Testis (tissue), 3 donors: ENCODE data around the gene RGL4. TPM values are rescaled to one million over a fixed set of nuclear protein-coding genes. Genes with fewer than 3 reads are reported as not detected.

Source experiments
- DNase-seq: peaks from one replicate; pipeline ENCODE4 v3.0.0-alpha.2; 2019
- H3K27ac ChIP-seq, 2 donors: fragments of 200-600 bp; sonication (generic); one replicate each; pipeline ENCODE4 v1.5.1; 2019
- H3K27me3 ChIP-seq: fragments of 200-600 bp; sonication (generic); one replicate; pipeline ENCODE4 v1.5.1; 2019
- H3K36me3 ChIP-seq: fragments of 200-600 bp; sonication (generic); one replicate; pipeline ENCODE4 v1.5.1; 2017; ENCODE audit warnings: low read depth; ENCODE audit errors: missing control alignments
- H3K4me1 ChIP-seq: fragments of 200-600 bp; sonication (generic); one replicate; pipeline ENCODE4 v1.5.1; 2019
- H3K4me3 ChIP-seq, 2 donors: fragments of 200-600 bp; sonication (generic); one replicate each; pipeline ENCODE4 v1.5.1; 2017 to 2019
- H3K9me3 ChIP-seq: fragments of 200-600 bp; sonication (generic); one replicate; pipeline ENCODE4 v1.5.1; 2017
- CTCF ChIP-seq, 3 experiments: fragments of 450-650 bp in 2 of 3; fragments of 200-600 bp in 1 of 3; sonication (generic) in 1 of 3; IDR thresholded peaks; one replicate each; pipeline ENCODE4 v1.5.1; 2016 to 2019; ENCODE audit warnings: antibody characterized with exemption in 3 of 3, mild to moderate bottlenecking in 2 of 3, moderate library complexity in 1 of 3
- POLR2A ChIP-seq: fragments of 450-650 bp; IDR thresholded peaks from one replicate; pipeline ENCODE4 v1.6.1; 2017; ENCODE audit warnings: antibody characterized with exemption, mild to moderate bottlenecking, moderate library complexity
- WGBS, 2 donors: methylation state at CpG; one replicate each; pipeline ENCODE4 v1.1.5; 2018; 5-methylcytosine and 5-hydroxymethylcytosine counted together
- intact Hi-C: fragments of 100-400 bp; cut with DNase I; formaldehyde crosslinking; loops from one replicate; pipeline ENCODE4 v1.15.1; 2023; ENCODE audit warnings: low total_unique reads
- polyA plus RNA-seq: library from polyadenylated mRNA; stranded (reverse); fragments of 350-450 nt; fragmentation: Illumina TruSeq; extraction: RNeasy Lipid Tissue Mini Kit (QIAGEN cat#74804); gene quantifications from one replicate; pipeline ENCODE4 v1.2.3, GENCODE V29; 2014; ENCODE audit warnings: low read depth, low replicate concordance; ENCODE audit not compliant: insufficient read depth
- total RNA-seq, 2 donors: library from RNA; depleted of rRNA; stranded (reverse); fragments of >200 nt; gene quantifications; one replicate each; pipeline ENCODE4 v1.2.3, GENCODE V29; 2016

Gene RGL4
- total and polyA plus RNA-seq, 3 donors from 2014 or later = 5.3 to 10.1 (median 8.1) TPM

- H3K36me3 ChIP-seq = no peaks in the 10 kb centered on the region
- intact Hi-C loops = no loop called here
- H3K9me3 ChIP-seq = no peaks in the 10 kb centered on the region
- H3K27me3 ChIP-seq = no peaks in the 10 kb centered on the region
- no peak overlapping the region for H3K4me3 ChIP-seq
- TF ChIP-seq POLR2A (no peak), CTCF (IDR thresholded peaks at IDR 0.05) (no peak)
- H3K4me1 ChIP-seq = peaks cover 19% of the 10 kb centered on the region
- 91 to 96% methylated on average over 10 of the region's 10 CpGs for WGBS, 2 donors
- H3K27ac ChIP-seq = no peak overlapping the region
- no peak for DNase-seq
Observed at GRCh38 chr22:23688121-23688520, 2.7 kb upstream of the RGL4 start.

GRCh38 chr22:23688571-23688970 lies 2.2 kb upstream of the RGL4 start:
- no peaks in the 10 kb centered on the region for H3K9me3 ChIP-seq
- TF ChIP-seq CTCF (IDR thresholded peaks at IDR 0.05) (no peak), POLR2A (no peak)
- WGBS, 2 donors = 50 to 88% methylated on average over 2 to 9 of the region's 9 CpGs

DNA sequence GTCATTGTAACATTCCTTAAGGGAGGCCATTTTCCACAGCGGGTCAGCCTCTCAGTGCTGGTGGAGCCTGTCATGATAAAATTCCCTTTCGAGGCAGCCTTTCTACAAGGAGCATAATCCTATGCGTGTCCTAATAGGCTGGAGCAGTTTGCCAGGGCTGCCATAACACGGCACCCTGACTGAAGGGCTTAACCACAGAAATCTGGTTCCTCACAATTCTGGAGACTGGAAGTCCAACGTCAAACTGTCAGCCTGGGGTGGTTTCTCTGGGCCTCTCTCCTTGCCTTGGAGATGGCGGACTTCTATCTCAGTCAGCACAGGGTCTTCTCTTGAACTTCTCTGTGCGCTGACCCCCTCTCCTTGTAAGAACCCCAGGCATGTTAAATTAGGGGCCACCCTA lies 1.4 kb upstream of the RGL4 start:
- peak; percentile 20 for DNase-seq
- no peak overlapping the region for H3K27ac ChIP-seq
- no peaks in the 10 kb centered on the region for H3K9me3 ChIP-seq
- H3K36me3 ChIP-seq = no peaks in the 10 kb centered on the region
- no peaks in the 10 kb centered on the region for H3K27me3 ChIP-seq
- H3K4me3 ChIP-seq = no peak overlapping the region
- 81 to 98% methylated on average over 6 to 7 of the region's 7 CpGs for WGBS, 2 donors
- TF ChIP-seq CTCF (IDR thresholded peaks at IDR 0.05) (no peak), POLR2A (no peak)
- H3K4me1 ChIP-seq = peaks cover 12% of the 10 kb centered on the region
- intact Hi-C loops = no loop called here

More at GRCh38 chr22:23688571-23688970, 2.2 kb upstream of the RGL4 start:
- intact Hi-C loops = no loop called here
- Histone ChIP-seq H3K4me1 (peaks cover 19% of the 10 kb centered on the region), H3K27me3 (no peaks in the 10 kb centered on the region), H3K4me3 (no peak overlapping the region), H3K36me3 (no peaks in the 10 kb centered on the region), H3K27ac (no peak overlapping the region)
- DNase-seq = peak; percentile 14

- no peak overlapping the region for H3K27ac ChIP-seq
- no peak overlapping the region for H3K4me3 ChIP-seq
- TF ChIP-seq CTCF (IDR thresholded peaks at IDR 0.05) = no peak
- no peak for TF ChIP-seq POLR2A
- H3K36me3 ChIP-seq = no peaks in the 10 kb centered on the region
- DNase-seq = no peak
- H3K27me3 ChIP-seq = no peaks in the 10 kb centered on the region
- H3K9me3 ChIP-seq = no peaks in the 10 kb centered on the region
- intact Hi-C loops = no loop called here
- peaks cover 3% of the 10 kb centered on the region for H3K4me1 ChIP-seq
- 87 to 92% methylated on average over 9 to 12 of the region's 12 CpGs for WGBS, 2 donors
Observed at GRCh38 chr22:23691748-23692423, 1.1 kb downstream of the RGL4 start.
